HG03378 (cell line): ENCODE measurements around the gene CKS1B.
"Not testable (repeated sequence)": the region's sequence is repeated elsewhere in the genome, so short reads cannot be mapped to it uniquely, and the experiment has no call there.

ENCODE experiments used
- ATAC-seq: cut with Tn5 transposase; IDR thresholded peaks from one replicate; pipeline ENCODE4 v1.9.1; 2021; ENCODE audit warnings: mild to moderate bottlenecking, moderate library complexity; ENCODE audit not compliant: unreplicated experiment

CKS1B gene

GRCh38 chr1:154963643-154964042 lies 10.8 kb upstream of the CKS1B start:
- no peak for ATAC-seq

GRCh38 chr1:154964359-154964758 lies 10.1 kb upstream of the CKS1B start:
- no peak for ATAC-seq

- no peak for ATAC-seq
These were observed 8.4 kb upstream of the CKS1B start for GRCh38 chr1:154966111-154966510.

- ATAC-seq, result no peak
These were observed 7.0 kb upstream of the CKS1B start for GRCh38 chr1:154967331-154967950.

- no peak for ATAC-seq
These were observed 5.8 kb upstream of the CKS1B start for GRCh38 chr1:154968731-154969130.

DNA sequence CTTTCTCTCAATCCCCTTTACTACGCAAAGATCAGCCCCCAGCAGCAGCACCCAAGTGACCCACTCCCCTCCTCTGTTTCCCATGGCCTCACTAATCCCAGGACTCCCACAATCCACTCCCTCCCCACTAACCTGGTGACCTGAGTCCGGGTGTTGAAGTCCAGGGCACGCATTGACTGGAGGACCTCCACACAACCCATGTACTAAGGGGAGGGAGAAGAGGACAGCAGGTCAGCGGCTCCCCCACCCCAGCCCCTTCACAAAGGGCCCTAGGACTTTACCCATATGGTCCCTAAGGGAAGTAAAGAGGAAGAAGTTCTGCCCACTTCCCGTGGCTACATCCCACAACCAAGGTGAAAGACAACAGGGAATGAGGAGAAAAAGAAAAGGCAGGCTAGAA lies 5.2 kb upstream of the CKS1B start:
- ATAC-seq, result no peak

DNA sequence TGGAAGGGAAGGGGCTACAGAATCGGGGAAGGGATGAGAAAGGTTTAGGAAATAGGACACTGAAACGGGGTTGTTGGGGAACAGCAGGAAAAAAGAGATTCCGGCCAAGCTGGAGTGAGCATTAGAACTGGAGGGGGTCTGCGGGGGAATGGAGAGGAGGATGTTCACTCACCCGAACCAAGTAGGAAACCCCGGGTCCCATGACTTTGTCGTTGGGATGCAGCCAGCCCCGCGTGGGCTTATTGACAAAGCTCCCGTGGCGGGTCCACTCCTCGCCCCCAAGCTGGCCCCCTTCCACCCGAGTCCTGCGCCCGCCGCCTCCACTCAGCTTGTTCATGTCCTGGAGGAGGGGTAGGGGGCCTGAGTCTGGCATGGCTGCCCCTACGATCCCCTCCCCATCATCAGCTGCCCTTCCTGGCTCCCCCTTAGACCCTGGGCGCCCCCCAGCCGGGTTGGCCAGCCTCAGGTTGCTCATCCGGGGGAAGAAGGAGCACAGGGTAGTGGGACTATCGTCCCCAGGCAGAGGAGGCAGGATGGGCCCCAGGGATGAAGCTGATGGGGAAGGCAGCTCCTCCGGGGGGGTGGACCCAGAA lies 4.5 kb upstream of the CKS1B start:
- ATAC-seq, result no peak

GRCh38 chr1:154970631-154971340 lies 3.7 kb upstream of the CKS1B start, which contains the start of gene SHC1:
Gene SHC1, minus strand, starts transcription at chr1:154970747. Its CDS starts 221 bp downstream, at chr1:154970526.
- no peak for ATAC-seq

- no peak for ATAC-seq
These were observed 3.0 kb upstream of the CKS1B start for GRCh38 chr1:154971341-154971998.

DNA sequence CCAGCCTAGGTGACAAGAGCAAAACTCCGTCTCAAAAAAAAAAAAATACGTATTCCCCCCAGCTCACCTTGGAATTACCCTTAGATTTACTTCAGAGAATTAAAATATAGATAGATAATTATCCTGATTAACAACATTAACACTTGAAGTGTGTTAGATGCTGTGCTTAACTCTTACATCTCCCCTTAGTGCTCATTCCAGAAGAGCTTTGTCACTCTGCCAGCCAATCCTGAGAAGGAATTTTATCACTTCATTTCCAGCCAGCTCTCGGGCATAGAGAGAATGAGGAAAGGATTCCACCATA lies 2.3 kb upstream of the CKS1B start:
- no peak for ATAC-seq

GRCh38 chr1:154972517-154973343 lies 1.8 kb upstream of the CKS1B start:
- no peak for ATAC-seq

- ATAC-seq, result no peak
These were observed 958 bp upstream of the CKS1B start for GRCh38 chr1:154973344-154974101.

- peak; percentile 46 for ATAC-seq
These were observed 427 bp downstream of the CKS1B start for GRCh38 chr1:154974808-154975408.

- ATAC-seq, result no peak
These were observed 1.1 kb downstream of the CKS1B start for GRCh38 chr1:154975409-154976059.

DNA sequence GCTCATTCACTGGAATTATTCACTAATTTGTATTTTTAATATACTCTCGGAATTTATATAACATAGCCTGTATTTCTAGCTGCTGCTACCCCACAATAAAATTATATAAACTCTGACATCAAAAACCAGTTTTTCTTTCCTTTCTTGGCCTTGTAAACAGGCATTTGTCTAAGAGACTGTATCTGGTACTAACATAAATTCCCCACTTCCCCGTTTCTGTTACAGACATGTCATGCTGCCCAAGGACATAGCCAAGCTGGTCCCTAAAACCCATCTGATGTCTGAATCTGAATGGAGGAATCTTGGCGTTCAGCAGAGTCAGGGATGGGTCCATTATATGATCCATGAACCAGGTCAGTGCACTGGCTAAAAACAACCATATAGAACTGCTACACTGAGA lies 3.3 kb downstream of the CKS1B start:
- not testable (repeated sequence) for ATAC-seq

GRCh38 chr1:154978360-154978759 lies 3.9 kb downstream of the CKS1B start:
- ATAC-seq, result no peak

GRCh38 chr1:154982341-154982740 lies 7.9 kb downstream of the CKS1B start:
- ATAC-seq, result no peak

DNA sequence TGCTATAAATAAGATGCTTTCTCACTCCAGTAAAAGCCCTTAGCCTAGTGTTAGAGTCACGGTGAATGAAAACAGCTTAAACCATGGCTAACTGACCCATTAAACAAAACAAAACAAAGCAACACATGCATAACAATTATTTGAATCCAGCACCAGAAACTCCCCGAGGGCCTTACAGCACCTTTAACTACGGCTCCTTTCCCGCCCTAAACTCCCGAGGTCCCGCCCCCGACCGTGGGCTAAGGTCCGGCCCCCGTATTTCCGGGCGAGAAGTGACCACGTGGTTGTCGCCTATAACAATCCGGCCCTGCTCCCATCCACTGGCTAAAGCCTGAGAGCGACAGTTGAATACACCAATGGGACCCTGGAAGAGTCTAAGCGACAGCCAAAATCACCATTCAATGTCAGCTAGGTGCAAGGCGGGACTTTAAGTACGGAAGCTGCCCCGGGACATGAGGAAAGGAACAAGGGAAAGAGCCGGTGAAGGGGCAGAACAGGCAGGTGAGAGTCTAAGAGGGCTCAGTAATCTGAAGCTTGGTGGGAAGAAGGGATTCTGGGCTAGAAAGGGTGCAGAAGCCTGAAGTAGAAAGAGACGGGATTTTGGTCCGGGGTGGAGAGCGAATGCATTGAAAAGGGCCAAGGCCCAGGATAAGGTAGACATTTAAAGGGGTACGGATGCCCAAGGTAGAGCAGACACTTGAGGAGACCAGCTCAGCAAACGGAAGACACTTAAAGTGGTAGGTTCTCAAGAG lies 8.6 kb downstream of the CKS1B start, which contains the start of gene FLAD1:
FLAD1 (plus strand) TSS at position 448 of the 752 bp plus-strand sequence. CDS start 351 bp downstream, outside the sequence.
- ATAC-seq, result peak; percentile 95
